ENCODE measurements around the gene ENO2. TPM values are rescaled to one million over a fixed set of nuclear protein-coding genes. Genes with fewer than 3 reads are reported as not detected.
"Not testable (repeated sequence)": the region's sequence is repeated elsewhere in the genome, so short reads cannot be mapped to it uniquely, and the experiment has no call there.

Gene ENO2
- total RNA-seq, 4 donors from 2014 or later: 5.0 to 8.0 (median 5.5) TPM

DNA sequence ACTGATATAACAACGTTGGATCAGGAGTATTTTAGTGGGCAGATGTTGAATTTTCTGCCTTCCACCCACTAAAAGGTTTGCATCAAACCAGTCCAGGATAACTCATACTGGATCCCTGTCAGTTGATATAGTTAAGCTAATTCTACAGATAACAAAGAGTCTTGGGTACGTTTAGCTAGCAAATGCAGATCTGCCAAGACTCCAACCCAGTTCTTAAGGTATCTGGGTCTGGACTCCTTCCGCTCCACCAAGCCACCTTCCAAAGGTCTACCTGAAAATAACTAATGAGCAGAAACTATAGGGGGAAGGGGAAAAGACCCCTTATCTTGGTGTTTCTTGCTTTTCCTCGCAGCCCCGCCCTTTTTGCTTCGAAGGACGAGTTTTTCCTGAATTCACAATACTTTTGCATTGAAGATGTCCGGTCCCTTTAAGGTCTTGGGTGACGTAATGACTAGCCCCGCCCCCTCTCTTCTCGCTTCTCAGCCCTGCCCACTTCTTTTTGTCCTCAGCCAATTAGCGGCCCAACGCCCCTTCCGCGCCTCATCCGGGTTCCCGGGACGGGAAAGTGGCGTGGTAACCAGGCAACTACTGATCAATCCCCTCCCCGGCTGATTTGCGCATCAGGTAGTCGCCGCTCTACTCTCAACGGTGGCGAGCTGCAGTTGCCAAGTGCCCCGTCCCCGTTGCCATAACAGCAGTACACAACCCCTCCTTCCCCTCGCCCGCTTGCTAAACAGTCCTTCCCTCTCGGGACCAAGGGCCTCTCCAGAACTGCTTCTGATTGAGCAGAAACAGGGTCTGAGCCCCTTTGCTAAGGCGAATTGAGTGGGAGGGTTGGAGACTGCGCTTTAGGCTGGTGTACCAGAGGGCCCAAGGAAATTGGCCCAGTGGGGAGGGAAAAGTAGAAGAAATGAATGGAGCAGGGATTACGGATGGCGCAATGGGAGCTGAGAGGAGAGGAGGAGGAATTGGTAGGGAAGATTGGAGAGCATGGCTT lies 9.8 kb upstream of the ENO2 start, which contains the start of gene LRRC23:
Gene LRRC23 (plus strand): TSS at position 543 of the 997 bp plus-strand sequence. CDS start 812 bp downstream, outside the sequence.
- peak within 1 kb of the TSS; percentile 56 to 83 (median 66) for H3K4me3 ChIP-seq
- TF ChIP-seq, protein P1, sequence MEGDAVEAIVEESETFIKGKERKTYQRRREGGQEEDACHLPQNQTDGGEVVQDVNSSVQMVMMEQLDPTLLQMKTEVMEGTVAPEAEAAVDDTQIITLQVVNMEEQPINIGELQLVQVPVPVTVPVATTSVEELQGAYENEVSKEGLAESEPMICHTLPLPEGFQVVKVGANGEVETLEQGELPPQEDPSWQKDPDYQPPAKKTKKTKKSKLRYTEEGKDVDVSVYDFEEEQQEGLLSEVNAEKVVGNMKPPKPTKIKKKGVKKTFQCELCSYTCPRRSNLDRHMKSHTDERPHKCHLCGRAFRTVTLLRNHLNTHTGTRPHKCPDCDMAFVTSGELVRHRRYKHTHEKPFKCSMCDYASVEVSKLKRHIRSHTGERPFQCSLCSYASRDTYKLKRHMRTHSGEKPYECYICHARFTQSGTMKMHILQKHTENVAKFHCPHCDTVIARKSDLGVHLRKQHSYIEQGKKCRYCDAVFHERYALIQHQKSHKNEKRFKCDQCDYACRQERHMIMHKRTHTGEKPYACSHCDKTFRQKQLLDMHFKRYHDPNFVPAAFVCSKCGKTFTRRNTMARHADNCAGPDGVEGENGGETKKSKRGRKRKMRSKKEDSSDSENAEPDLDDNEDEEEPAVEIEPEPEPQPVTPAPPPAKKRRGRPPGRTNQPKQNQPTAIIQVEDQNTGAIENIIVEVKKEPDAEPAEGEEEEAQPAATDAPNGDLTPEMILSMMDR (IDR thresholded peaks at IDR 0.05): peak in 1 of 6 experiments; percentile 30
- TF ChIP-seq POLR2A (IDR thresholded peaks at IDR 0.05): peak in 1 of 4 donors; percentile 56
- peaks cover 0 to 25% (median 9%) of the 10 kb centered on the region in 3 donors for H3K4me1 ChIP-seq
- peaks cover 0 to 15% (median 0%) of the 10 kb centered on the region in 3 donors for H3K36me3 ChIP-seq
- H3K27ac ChIP-seq: peak within 1 kb of the TSS; percentile 81 to 87 (median 84)
- no peaks in the 10 kb centered on the region for H3K27me3 ChIP-seq
- peak; percentile 78 for DNase-seq
- no peaks in the 10 kb centered on the region for H3K9me3 ChIP-seq
- WGBS, 2 donors: 4 to 5% methylated on average over 23 to 32 of the region's 34 CpGs
- intact Hi-C loops (cut with DNase I): no loop called here

DNA sequence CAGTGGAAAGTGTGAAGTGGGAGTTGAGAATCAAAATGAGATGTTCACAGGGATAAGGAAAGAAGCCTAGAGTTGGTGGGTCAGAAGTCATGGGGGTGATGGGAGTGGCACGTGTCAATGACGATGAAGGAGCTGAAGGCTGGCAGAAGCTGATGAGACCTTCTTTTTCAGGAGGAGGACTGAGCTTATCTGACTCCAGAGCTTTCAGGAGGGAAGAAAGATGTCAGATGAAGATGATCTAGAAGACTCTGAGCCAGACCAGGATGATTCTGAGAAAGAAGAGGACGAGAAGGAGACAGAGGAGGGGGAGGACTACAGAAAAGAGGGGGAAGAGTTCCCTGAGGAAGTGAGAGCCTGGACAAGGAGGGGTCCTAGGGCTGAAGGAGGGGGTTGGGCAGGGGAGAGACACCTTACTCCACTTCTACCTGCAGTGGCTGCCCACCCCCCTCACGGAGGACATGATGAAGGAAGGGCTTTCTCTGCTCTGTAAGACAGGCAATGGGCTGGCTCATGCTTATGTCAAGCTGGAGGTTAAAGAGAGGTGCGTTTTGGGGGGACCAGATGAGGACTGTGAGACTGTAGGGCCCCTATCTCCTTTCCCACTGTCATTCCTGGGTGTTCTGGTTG lies 8.9 kb upstream of the ENO2 start:
- Histone ChIP-seq H3K36me3 (peaks cover 0 to 15% (median 0%) of the 10 kb centered on the region in 3 donors), H3K27me3 (no peaks in the 10 kb centered on the region), H3K27ac (peak overlapping the region; percentile 81 to 87 (median 84)), H3K4me3 (peak overlapping the region; percentile 56 to 83 (median 66)), H3K4me1 (peaks cover 0 to 17% (median 9%) of the 10 kb centered on the region in 3 donors), H3K9me3 (no peaks in the 10 kb centered on the region)
- TF ChIP-seq, protein P1 (IDR thresholded peaks at IDR 0.05): no peak
- TF ChIP-seq POLR2A (IDR thresholded peaks at IDR 0.05): no peak
- WGBS, 2 donors: 62 to 66% methylated on average over 5 of the region's 5 CpGs
- intact Hi-C loops (cut with DNase I): no loop called here
- DNase-seq: no peak

DNA sequence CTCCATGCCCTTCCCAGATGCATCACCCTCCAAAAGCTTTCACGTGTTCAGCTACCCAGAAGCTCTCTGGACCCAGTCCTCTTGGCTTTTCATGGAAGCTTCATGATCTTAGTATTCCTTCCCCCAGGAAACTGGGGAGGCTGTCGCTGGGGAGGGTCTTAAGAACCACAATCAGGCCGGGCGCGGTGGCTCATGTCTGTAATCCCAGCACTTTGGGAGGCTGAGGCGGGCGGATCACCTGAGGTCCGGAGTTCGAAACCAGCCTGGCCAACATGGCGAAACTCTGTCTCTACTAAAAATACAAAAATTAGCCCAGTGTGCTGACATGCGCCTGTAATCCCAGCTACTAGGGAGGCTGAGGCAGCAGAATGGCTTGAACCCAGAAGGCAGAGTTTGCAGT lies 6.2 kb upstream of the ENO2 start:
- H3K4me3 ChIP-seq; intact Hi-C loops (cut with DNase I); DNase-seq; H3K9me3 ChIP-seq; H3K27me3 ChIP-seq; H3K27ac ChIP-seq: not testable (repeated sequence)
- peaks cover 0 to 15% (median 0%) of the 10 kb centered on the region in 3 donors for H3K36me3 ChIP-seq
- H3K4me1 ChIP-seq: peaks cover 0 to 17% (median 9%) of the 10 kb centered on the region in 3 donors
- 93 to 100% methylated on average over 1 to 11 of the region's 11 CpGs for WGBS, 2 donors

DNA sequence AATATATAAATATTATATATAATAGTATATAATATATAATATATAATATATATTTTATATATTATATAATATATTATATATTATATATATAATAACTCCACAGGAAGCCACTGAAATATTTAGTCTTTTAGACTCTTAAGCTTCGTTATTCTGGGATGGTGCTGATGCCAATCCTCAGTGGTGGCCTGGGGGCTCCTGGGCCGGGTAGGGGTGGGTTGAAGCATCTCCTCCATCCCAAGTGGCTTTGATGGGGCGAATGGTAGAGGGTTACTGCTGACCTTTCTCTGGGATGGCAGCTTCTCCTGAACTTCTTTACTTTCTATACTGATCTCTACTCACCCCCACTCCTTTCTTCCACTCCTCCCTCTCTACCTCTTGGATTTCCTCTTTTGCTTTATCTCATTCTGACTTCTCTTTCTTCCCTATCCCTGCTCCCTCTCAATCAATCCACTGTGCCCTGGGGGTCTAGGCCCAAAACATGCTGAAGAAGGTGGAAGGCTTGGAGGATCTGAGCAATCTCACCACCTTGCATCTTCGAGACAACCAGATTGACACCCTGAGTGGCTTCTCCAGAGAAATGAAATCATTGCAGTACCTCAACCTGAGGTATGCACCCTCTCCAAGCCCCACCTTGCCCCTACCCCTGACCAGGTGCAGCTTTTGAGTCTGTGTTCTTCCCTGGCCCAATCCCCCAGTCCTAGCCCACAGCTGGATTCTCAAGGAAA lies 4.8 kb upstream of the ENO2 start:
- TF ChIP-seq, protein P1 (IDR thresholded peaks at IDR 0.05): no peak
- TF ChIP-seq POLR2A (IDR thresholded peaks at IDR 0.05): no peak
- peaks cover 6 to 21% (median 12%) of the 10 kb centered on the region in 3 donors for H3K4me1 ChIP-seq
- no peaks in the 10 kb centered on the region for H3K9me3 ChIP-seq
- WGBS, 2 donors: 85 to 90% methylated on average over 3 to 4 of the region's 4 CpGs
- H3K27me3 ChIP-seq: peaks cover 0 to 10% (median 0%) of the 10 kb centered on the region in 4 donors
- intact Hi-C loops (cut with DNase I): no loop called here
- no peak for DNase-seq
- peaks cover 0 to 15% (median 0%) of the 10 kb centered on the region in 3 donors for H3K36me3 ChIP-seq
- H3K27ac ChIP-seq: no peak overlapping the region
- no peak overlapping the region for H3K4me3 ChIP-seq

Data from esophagus squamous epithelium (tissue), 5 donors.